Panc1 (cell line): ENCODE results near the gene RHBG. TPM values are rescaled to one million over a fixed set of nuclear protein-coding genes. Genes with fewer than 3 reads are reported as not detected.

ENCODE experiments used
- ATAC-seq: fragments of 200-7000 bp; cut with Tn5 transposase; 2 replicates; pipeline ENCODE4 v1.9.1; 2020; ENCODE audit warnings: mild to moderate bottlenecking, moderate library complexity
- BruUV-seq: library from RNA; stranded (reverse); fragments of 400-500 nt; replicated peaks from 2 replicates; lab custom pipeline; 2021; lab: Mats Ljungman, UMichigan
- CTCF ChIA-PET: fragments of 300-600 bp; sonication (Branson Sonifier 250); formaldehyde crosslinking; loops from one replicate; lab custom pipeline; 2022; ENCODE audit warnings: antibody characterized with exemption; lab: Charles Lee
- POLR2A ChIA-PET: fragments of 300-600 bp; sonication (Branson Sonifier 250); formaldehyde crosslinking; loops from one replicate; lab custom pipeline; 2022; ENCODE audit warnings: antibody characterized with exemption; lab: Charles Lee
- DNase-seq: peaks from one replicate; pipeline ENCODE4 v3.0.0-alpha.2; 2010; ENCODE audit warnings: low read depth, low spot score
- H3K27ac ChIP-seq: 2 replicates; pipeline ENCODE4 v1.5.1; 2011; ENCODE audit warnings: mild to moderate bottlenecking, low read length, inconsistent platforms
- H3K27me3 ChIP-seq: fragments of 200-500 bp; sonication (Bioruptor generic); 2 replicates; pipeline ENCODE4 v1.6.0; 2014; ENCODE audit warnings: low read length, inconsistent platforms; ENCODE audit not compliant: control insufficient read depth, insufficient read depth
- H3K36me3 ChIP-seq: fragments of 200-500 bp; sonication (Bioruptor generic); 2 replicates; pipeline ENCODE4 v1.5.1; 2014; ENCODE audit warnings: inconsistent platforms, mild to moderate bottlenecking, low read length, moderate library complexity; ENCODE audit not compliant: control insufficient read depth, insufficient read depth
- H3K4me1 ChIP-seq: 2 replicates; pipeline ENCODE4 v1.5.1; 2011; ENCODE audit warnings: inconsistent platforms, mild to moderate bottlenecking, low read length, moderate library complexity; ENCODE audit not compliant: control insufficient read depth, insufficient read depth
- H3K4me3 ChIP-seq, 2 experiments: 2 replicates each; pipeline ENCODE4 v1.5.1; 2011 to 2012; ENCODE audit warnings: low read depth in 2 of 2, low read length in 2 of 2, mild to moderate bottlenecking in 2 of 2, inconsistent platforms in 1 of 2, moderate library complexity in 1 of 2
- H3K9me3 ChIP-seq: fragments of 200-500 bp; sonication (Bioruptor generic); 2 replicates; pipeline ENCODE4 v1.5.1; 2014; ENCODE audit warnings: low read depth, mild to moderate bottlenecking, inconsistent platforms, low read length, moderate library complexity; ENCODE audit not compliant: control insufficient read depth, insufficient read depth
- CTCF ChIP-seq: fragments of 450-650 bp; IDR thresholded peaks from 2 replicates; pipeline ENCODE4 v1.5.1; 2017; ENCODE audit warnings: mild to moderate bottlenecking
- POLR2AphosphoS5 ChIP-seq: IDR thresholded peaks from 2 replicates; pipeline ENCODE4 v1.6.1; 2012; ENCODE audit warnings: mild to moderate bottlenecking, low read depth, low read length, moderate library complexity
- REST ChIP-seq, 2 experiments: IDR thresholded peaks; 2 replicates each; pipeline ENCODE4 v1.6.1; 2011 to 2012; ENCODE audit warnings: low read depth in 2 of 2, control low read depth in 1 of 2, low read length in 1 of 2, mild to moderate bottlenecking in 1 of 2, moderate library complexity in 1 of 2; ENCODE audit not compliant: insufficient read depth in 1 of 2
- SIN3A ChIP-seq: IDR thresholded peaks from 2 replicates; pipeline ENCODE4 v1.6.1; 2012; ENCODE audit warnings: low read depth, mild to moderate bottlenecking, low read length, moderate library complexity, borderline replicate concordance; ENCODE audit not compliant: insufficient read depth
- TCF7L2 ChIP-seq: IDR thresholded peaks from 2 replicates; pipeline ENCODE4 v1.6.1; 2011; ENCODE audit warnings: mild to moderate bottlenecking, low read depth, low read length, inconsistent platforms
- in situ Hi-C: cut with HindIII; loops from 2 replicates; pipeline ENCODE4 v1.10.0; 2016; ENCODE audit warnings: low sequenced_read_pairs, low pct_unique_long_range_greater_than_20kb
- intact Hi-C: fragments of 100-400 bp; cut with micrococcal nuclease; formaldehyde crosslinking; loops from one replicate; pipeline ENCODE4 v1.10.0; 2022; ENCODE audit not compliant: unreplicated experiment
- total RNA-seq: library from RNA; stranded (reverse); gene quantifications from one replicate; pipeline ENCODE4 v1.2.1, GENCODE V29; 2021; ENCODE audit not compliant: unreplicated experiment

The RHBG gene
- total RNA-seq, 1 experiment from 2014 or later: 0.28 TPM

- CTCF ChIA-PET: no interaction called here
- intact Hi-C loops: no loop called here
These were observed 24.1 kb downstream of the RHBG start for GRCh38 chr1:156393095-156393494.

GRCh38 chr1:156394082-156394481 lies 25.1 kb downstream of the RHBG start:
- ATAC-seq: no peak
- Histone ChIP-seq H3K9me3 (no peaks in the 10 kb centered on the region), H3K4me1 (no peaks in the 10 kb centered on the region), H3K4me3 (no peak overlapping the region), H3K27ac (no peak overlapping the region), H3K36me3 (no peaks in the 10 kb centered on the region), H3K27me3 (no peaks in the 10 kb centered on the region)
- CTCF ChIA-PET: no interaction called here
- POLR2A ChIA-PET: no interaction called here
- no peak for DNase-seq
- no TSS peak for BruUV-seq
- in situ Hi-C loops: no loop called here
- intact Hi-C loops: no loop called here
- TF ChIP-seq SIN3A: no peak
- no peak for TF ChIP-seq TCF7L2
- TF ChIP-seq CTCF: no peak
- TF ChIP-seq REST (IDR thresholded peaks at IDR 0.05; ENCODE audit: insufficient read depth in 1 of 2, low read depth in 2 of 2, low read length in 1 of 2): no peak
- no peak for TF ChIP-seq POLR2AphosphoS5

More at GRCh38 chr1:156393095-156393494, 24.1 kb downstream of the RHBG start:
- Histone ChIP-seq H3K27ac (no peak overlapping the region), H3K36me3 (no peaks in the 10 kb centered on the region), H3K4me1 (no peaks in the 10 kb centered on the region), H3K4me3 (no peak overlapping the region), H3K9me3 (no peaks in the 10 kb centered on the region), H3K27me3 (no peaks in the 10 kb centered on the region)
- ATAC-seq (no peak), DNase-seq (no peak)
- no peak for TF ChIP-seq CTCF
- TF ChIP-seq REST (IDR thresholded peaks at IDR 0.05; ENCODE audit: insufficient read depth in 1 of 2, low read depth in 2 of 2, low read length in 1 of 2): no peak
- no peak for TF ChIP-seq TCF7L2
- no peak for TF ChIP-seq POLR2AphosphoS5
- TF ChIP-seq SIN3A: no peak
- BruUV-seq: no TSS peak
- in situ Hi-C loops: no loop called here
- POLR2A ChIA-PET: no interaction called here
